ENCODE results near the gene LMAN2L. TPM values are rescaled to one million over a fixed set of nuclear protein-coding genes. Genes with fewer than 3 reads are reported as not detected.

The LMAN2L gene, protein sequence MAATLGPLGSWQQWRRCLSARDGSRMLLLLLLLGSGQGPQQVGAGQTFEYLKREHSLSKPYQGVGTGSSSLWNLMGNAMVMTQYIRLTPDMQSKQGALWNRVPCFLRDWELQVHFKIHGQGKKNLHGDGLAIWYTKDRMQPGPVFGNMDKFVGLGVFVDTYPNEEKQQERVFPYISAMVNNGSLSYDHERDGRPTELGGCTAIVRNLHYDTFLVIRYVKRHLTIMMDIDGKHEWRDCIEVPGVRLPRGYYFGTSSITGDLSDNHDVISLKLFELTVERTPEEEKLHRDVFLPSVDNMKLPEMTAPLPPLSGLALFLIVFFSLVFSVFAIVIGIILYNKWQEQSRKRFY
- total RNA-seq (2021; fragmentation: NEBNext Ultra II Directional; extraction: Animal tissue kit (Norgen Biotek cat#: 25700)) (14.3 and 15.7 TPM in 2 replicates), polyA plus RNA-seq (2011; rRNA removed) (11.1 and 17.6 TPM in 2 replicates), polyA minus RNA-seq (2011; rRNA and poly(A)+ RNA removed) (20.1 and 25.3 TPM in 2 replicates)
- polyA plus RNA-seq (2011; cell fraction: cytosol; rRNA removed) = 17.3 TPM
- polyA plus RNA-seq (2011; cell fraction: nucleus; rRNA removed) = 14.4 TPM
- polyA plus RNA-seq (2012, experiment 1 of 2) = 15.9 to 19.5 TPM (median 18.1 TPM) in 4 replicates
- 17.5 TPM for polyA plus RNA-seq (2012, experiment 2 of 2)
- polyA plus RNA-seq (2013, experiment 1 of 2) = 18.3 TPM
- 21.0 TPM for polyA plus RNA-seq (2013, experiment 2 of 2)
- 7.6 TPM for polyA minus RNA-seq (2011; cell fraction: cytosol; rRNA and poly(A)+ RNA removed)
- 9.3 TPM for polyA minus RNA-seq (2011; cell fraction: nucleus; rRNA and poly(A)+ RNA removed)
- long read RNA-seq, experiment 1, transcript LMAN2L-201 (8 exons, 2,397 nt) = major isoform, 12 of 23 reads
- long read RNA-seq, experiment 1, partial matches to known transcripts = 6 of 23 reads
- long read RNA-seq, experiment 1, other reads (novel, unspliced or antisense) = 5 of 23 reads
- long read RNA-seq, experiment 2, transcript LMAN2L-201 (8 exons, 2,397 nt) = major isoform, 12 of 19 reads
- long read RNA-seq, experiment 2, partial matches to known transcripts = 4 of 19 reads
- long read RNA-seq, experiment 2, other reads (novel, unspliced or antisense) = 3 of 19 reads

DNA sequence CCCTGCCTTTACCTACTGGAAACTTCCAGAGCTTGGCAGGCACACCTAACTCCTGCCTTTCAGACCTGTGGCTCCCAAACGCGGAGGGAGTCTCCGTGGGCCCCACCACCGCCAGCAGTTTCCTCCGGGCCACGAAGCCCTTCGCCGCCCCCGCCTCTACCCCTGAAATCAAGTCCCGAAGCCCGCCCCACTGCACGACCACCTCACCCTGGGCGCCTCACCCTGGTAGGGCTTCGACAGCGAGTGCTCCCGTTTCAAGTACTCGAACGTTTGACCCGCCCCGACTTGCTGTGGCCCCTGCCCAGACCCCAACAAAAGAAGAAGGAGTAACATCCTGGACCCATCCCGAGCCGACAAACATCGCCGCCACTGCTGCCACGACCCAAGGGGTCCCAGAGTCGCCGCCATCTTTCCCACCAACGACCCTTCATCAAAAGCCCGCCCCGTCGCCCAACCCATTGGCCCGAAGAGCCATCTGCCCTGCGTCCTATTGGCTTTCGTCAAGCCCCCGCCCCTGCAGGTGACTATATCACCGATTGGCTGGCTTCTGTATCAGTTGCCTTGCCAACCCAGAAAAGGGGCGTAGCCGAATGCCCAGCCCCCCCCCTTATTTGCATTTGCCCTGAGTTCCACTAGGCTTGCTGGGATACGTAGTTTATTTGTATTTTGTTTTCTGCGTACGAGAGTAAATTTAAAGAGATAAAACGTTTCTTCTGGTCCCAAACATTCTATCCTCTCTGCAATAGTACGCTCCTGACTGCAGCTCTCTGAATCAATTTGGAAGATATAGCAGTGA lies at the start of gene LMAN2L:
Gene LMAN2L, minus strand, starts transcription at position 432 of the 796 bp plus-strand sequence. Its CDS starts 24 bp downstream, at position 408.
- Histone ChIP-seq H2BK20ac (ENCODE audit: low read length) (no peak within 1 kb of the TSS), H3K79me2 (ENCODE audit: control insufficient read depth in 1 of 2, insufficient read depth in 2 of 2, low read length in 2 of 2) (peaks cover 0 to 20% of the 10 kb centered on the region in 2 experiments; a peak in 2 of 4 replicates), H4K5ac (ENCODE audit: insufficient read length, low read depth, low read length) (peak within 1 kb of the TSS; percentile 55), H3K23ac (ENCODE audit: insufficient read length) (no peak within 1 kb of the TSS), H2BK120ac (replicated peaks; ENCODE audit: low read depth, low read length) (no peak within 1 kb of the TSS), H2BK5ac (ENCODE audit: low read depth, low read length) (0 out of 2 replicates have a peak within 1 kb of the TSS, but pooled peaks have one; percentile 52), H3K23me2 (ENCODE audit: low read depth, low read length) (peaks cover 4% of the 10 kb centered on the region; the same call in 1 of the 2 replicates), H2AFZ (ENCODE audit: low read length) (peak within 1 kb of the TSS; percentile 87; the same call in 1 of the 2 replicates), H3K56ac (replicated peaks; ENCODE audit: insufficient read length, low read depth, low read length) (no peak within 1 kb of the TSS), H3K27me3 (replicated peaks in 1 of 4; ENCODE audit: control insufficient read depth in 3 of 4, extremely low read depth in 1 of 4, insufficient read depth in 3 of 4, low read length in 3 of 4) (no peaks in the 10 kb centered on the region), H2BK12ac (ENCODE audit: low read depth, low read length) (0 out of 2 replicates have a peak within 1 kb of the TSS, but pooled peaks have one; percentile 60), H3K14ac (ENCODE audit: insufficient read length) (no peak within 1 kb of the TSS), H3K18ac (ENCODE audit: extremely low read depth, low read length) (no peak within 1 kb of the TSS), H3K27ac (ENCODE audit: low read depth, low read length) (peak within 1 kb of the TSS; percentile 53), H3K4me2 (ENCODE audit: insufficient read depth in 1 of 2, low read depth in 2 of 2, low read length in 2 of 2) (peak within 1 kb of the TSS; percentile 79 to 87), H2BK15ac (ENCODE audit: low read length) (no peak within 1 kb of the TSS), H3K9ac (replicated peaks in 1 of 4; ENCODE audit: extremely low read depth in 1 of 4, low read depth in 3 of 4, low read length in 3 of 4) (peak within 1 kb of the TSS in 3 of 4 experiments; percentile 66 to 78 (median 73); a peak in 6 of 7 replicates), H3K4ac (replicated peaks; ENCODE audit: insufficient read length, low read depth, low read length) (no peak within 1 kb of the TSS), H4K8ac (ENCODE audit: extremely low read depth, insufficient read depth, low read length) (peak within 1 kb of the TSS; percentile 96; the same call in 1 of the 2 replicates), H3K36me3 (ENCODE audit: control insufficient read depth in 2 of 4, insufficient read depth in 4 of 4, low read length in 3 of 4) (peaks cover 2 to 21% (median 9%) of the 10 kb centered on the region in 4 experiments; a peak in 7 of 8 replicates), H3K79me1 (ENCODE audit: low read depth, low read length) (peaks cover 6% of the 10 kb centered on the region), H3K9me3 (ENCODE audit: insufficient read depth in 2 of 2, low read depth in 1 of 2, low read length in 1 of 2) (no peaks in the 10 kb centered on the region), H4K20me1 (replicated peaks in 1 of 2; ENCODE audit: control insufficient read depth in 1 of 2, insufficient read depth in 2 of 2, low read length in 2 of 2) (no peaks in the 10 kb centered on the region), H3K4me3 (ENCODE audit: extremely low read depth in 1 of 4, insufficient read depth in 2 of 4, low read depth in 3 of 4, low read length in 4 of 4) (peak within 1 kb of the TSS; percentile 66 to 97 (median 77)), H3K4me1 (replicated peaks in 1 of 4; ENCODE audit: control insufficient read depth in 3 of 4, insufficient read depth in 4 of 4, low read length in 3 of 4) (peaks cover 0 to 3% (median 1%) of the 10 kb centered on the region in 4 experiments; a peak in 3 of 7 replicates), H2AK5ac (ENCODE audit: low read depth, low read length) (no peak within 1 kb of the TSS), H4K91ac (replicated peaks; ENCODE audit: insufficient read length, low read length) (no peak within 1 kb of the TSS)
- ChIA-PET CTCF (ENCODE audit: partially characterized antibody) (interaction anchor here (0.9 to 1.3 kb wide), 4 partner anchors 22 to 70 kb away, joined by 4 to 5 read pairs (median 4); no protein-coding TSS in a partner anchor), POLR2A (ENCODE audit: partially characterized antibody) (no interaction called here)
- FAIRE-seq (no peak), DNase-seq (ENCODE audit: low read depth in 1 of 2, low spot score in 2 of 2) (peak; percentile 85 to 92)
- 2% methylated on average over 40 of the region's 43 CpGs; no CpG with 5 or more reads in 1 of the 2 experiments for WGBS, 2 experiments (ENCODE audit: extremely low coverage in 1 of 2, insufficient coverage in 1 of 2, insufficient read length in 1 of 2, insufficient replicate concordance in 2 of 2, low coverage in 1 of 2, low lambda C conversion rate in 2 of 2, missing lambda C conversion rate in 1 of 2)
- no peak for TF ChIP-seq SUZ12 (IDR thresholded peaks at IDR 0.05; ENCODE audit: low read length)
- peak; percentile 96 for TF ChIP-seq SP1 (IDR thresholded peaks at IDR 0.05; ENCODE audit: low read depth, low read length)
- TF ChIP-seq, protein P1, sequence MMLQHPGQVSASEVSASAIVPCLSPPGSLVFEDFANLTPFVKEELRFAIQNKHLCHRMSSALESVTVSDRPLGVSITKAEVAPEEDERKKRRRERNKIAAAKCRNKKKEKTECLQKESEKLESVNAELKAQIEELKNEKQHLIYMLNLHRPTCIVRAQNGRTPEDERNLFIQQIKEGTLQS (IDR thresholded peaks at IDR 0.05; ENCODE audit: insufficient read depth, low read depth, low read length) = no peak
- TF ChIP-seq SP4 (IDR thresholded peaks at IDR 0.05; ENCODE audit: low read length) = no peak; the same call in 1 of the 2 replicates
- TF ChIP-seq HDAC2 (IDR thresholded peaks at IDR 0.05; ENCODE audit: borderline replicate concordance in 1 of 2, low read depth in 2 of 2, low read length in 2 of 2) = peak in 1 of 2 experiments; percentile 73; a peak in 1 of 4 replicates

All from H1 (cell line).